Liver (tissue), 9 donors: Measurements from ENCODE around the gene CELSR1. TPM values are rescaled to one million over a fixed set of nuclear protein-coding genes. Genes with fewer than 3 reads are reported as not detected.

Source experiments
- DNase-seq: peaks from one replicate; pipeline ENCODE4 v3.0.0-alpha.2; 2017; ENCODE audit warnings: low spot score
- H3K27ac ChIP-seq, 2 donors: one replicate each; pipeline ENCODE4 v1.7.0; 2013; ENCODE audit warnings: inconsistent platforms in 2 of 2, low read length in 2 of 2, control low read depth in 1 of 2, low read depth in 1 of 2, mild to moderate bottlenecking in 1 of 2
- H3K27me3 ChIP-seq, 4 donors: one replicate each; pipeline versions ENCODE4 v1.6.1 to v1.7.0; 2013; ENCODE audit warnings: low read length in 3 of 4, inconsistent platforms in 1 of 4, mild to moderate bottlenecking in 1 of 4, moderate library complexity in 1 of 4; ENCODE audit not compliant: control insufficient read depth in 4 of 4, insufficient read depth in 4 of 4
- H3K36me3 ChIP-seq, 4 donors: one replicate each; pipeline versions ENCODE4 v1.6.1 to v1.7.0; 2013; ENCODE audit warnings: low read length in 3 of 4, mild to moderate bottlenecking in 3 of 4, low read depth in 1 of 4, moderate library complexity in 1 of 4; ENCODE audit not compliant: control insufficient read depth in 4 of 4, insufficient read depth in 3 of 4
- H3K4me1 ChIP-seq, 4 donors: one replicate each; pipeline versions ENCODE4 v1.6.1 to v1.7.0; 2013; ENCODE audit warnings: low read length in 3 of 4, mild to moderate bottlenecking in 3 of 4, moderate library complexity in 1 of 4; ENCODE audit not compliant: control insufficient read depth in 4 of 4, insufficient read depth in 4 of 4
- H3K4me3 ChIP-seq, 3 donors: one replicate each; pipeline versions ENCODE4 v1.6.1 to v1.7.0; 2013; ENCODE audit warnings: low read length in 3 of 3, control low read depth in 1 of 3, low read depth in 1 of 3, mild to moderate bottlenecking in 1 of 3
- H3K9ac ChIP-seq, 2 donors: one replicate each; pipeline ENCODE4 v1.7.0; 2013; ENCODE audit warnings: low read length in 2 of 2, mild to moderate bottlenecking in 2 of 2, moderate library complexity in 2 of 2, control low read depth in 1 of 2, low read depth in 1 of 2
- H3K9me3 ChIP-seq, 4 donors: one replicate each; pipeline versions ENCODE4 v1.6.1 to v1.7.0; 2013; ENCODE audit warnings: low read length in 3 of 4; ENCODE audit not compliant: control insufficient read depth in 4 of 4
- EGR1 ChIP-seq, 2 donors: IDR thresholded peaks; 2 replicates each; pipeline ENCODE4 v1.6.1; 2016 to 2018; ENCODE audit warnings: antibody characterized with exemption in 2 of 2, low read depth in 2 of 2
- FOXA1 ChIP-seq: IDR thresholded peaks from 2 replicates; pipeline ENCODE4 v1.6.1; 2016; ENCODE audit warnings: antibody characterized with exemption
- FOXA2 ChIP-seq: IDR thresholded peaks from 2 replicates; pipeline ENCODE4 v1.6.1; 2016; ENCODE audit warnings: antibody characterized with exemption
- GABPA ChIP-seq, 2 donors: IDR thresholded peaks in 1 of 2; conservative IDR thresholded peaks in 1 of 2; 2 replicates each; pipeline ENCODE4 v1.6.1; 2016; ENCODE audit warnings: antibody characterized with exemption in 2 of 2, mild to moderate bottlenecking in 1 of 2, moderate library complexity in 1 of 2
- HNF4A ChIP-seq, 2 donors: conservative IDR thresholded peaks; 2 replicates each; pipeline ENCODE4 v1.6.1; 2016; ENCODE audit warnings: antibody characterized with exemption in 2 of 2, mild to moderate bottlenecking in 2 of 2
- HNF4G ChIP-seq: IDR thresholded peaks from 2 replicates; pipeline ENCODE4 v1.6.1; 2016; ENCODE audit warnings: antibody characterized with exemption
- JUND ChIP-seq, 2 donors: IDR thresholded peaks; 2 replicates each; pipeline ENCODE4 v1.6.1; 2016; ENCODE audit warnings: antibody characterized with exemption in 2 of 2
- NR2F2 ChIP-seq: IDR thresholded peaks from 2 replicates; pipeline ENCODE4 v1.6.1; 2016; ENCODE audit warnings: antibody characterized with exemption
- RAD21 ChIP-seq, 2 donors: IDR thresholded peaks; 2 replicates each; pipeline ENCODE4 v1.6.1; 2016; ENCODE audit warnings: antibody characterized with exemption in 2 of 2, mild to moderate bottlenecking in 2 of 2
- RXRA ChIP-seq, 2 donors: IDR thresholded peaks; 2 replicates each; pipeline ENCODE4 v1.6.1; 2017 to 2018; ENCODE audit warnings: antibody characterized with exemption in 2 of 2, mild to moderate bottlenecking in 1 of 2
- SP1 ChIP-seq: IDR thresholded peaks from 2 replicates; pipeline ENCODE4 v1.6.1; 2018; ENCODE audit warnings: antibody characterized with exemption, mild to moderate bottlenecking
- TAF1 ChIP-seq: conservative IDR thresholded peaks from 2 replicates; pipeline ENCODE4 v1.6.1; 2016; ENCODE audit warnings: antibody characterized with exemption, mild to moderate bottlenecking
- YY1 ChIP-seq: IDR thresholded peaks from 2 replicates; pipeline ENCODE4 v1.6.1; 2016; ENCODE audit warnings: antibody characterized with exemption, mild to moderate bottlenecking
- WGBS: extraction: QIAGEN DNeasy Blood & Tissue Kit; methylation state at CpG from one replicate; pipeline ENCODE4 v1.1.7; 2013; 5-methylcytosine and 5-hydroxymethylcytosine counted together
- polyA plus RNA-seq, 2 donors: library from polyadenylated mRNA; stranded (reverse) in 1 of 2; unstranded in 1 of 2; fragments of 200-250 nt in 1 of 2; fragments of >200 nt in 1 of 2; fragmentation: Nextera tagmentation in 1 of 2; extraction: Ambion mirVana in 1 of 2; gene quantifications; one replicate each; pipeline versions ENCODE4 v1.2.1 to v1.2.3, GENCODE V29; 2013 to 2015
- total RNA-seq, 2 donors: library from RNA; depleted of rRNA; stranded (reverse); fragments of >200 nt; gene quantifications; one replicate each; pipeline ENCODE4 v1.2.3, GENCODE V29; 2014
- TF ChIP-seq, protein P1 (sequence below): IDR thresholded peaks from 2 replicates; pipeline ENCODE4 v1.6.1; 2016; ENCODE audit warnings: antibody characterized with exemption
- TF ChIP-seq, protein P2 (sequence below): fragments of 150-350 bp; IDR thresholded peaks from 2 replicates; pipeline ENCODE4 v1.5.1; 2017; ENCODE audit warnings: improper control_type of control experiment, low read depth, low read length; ENCODE audit not compliant: missing input control
- TF ChIP-seq, protein P3 (sequence below): IDR thresholded peaks from 2 replicates; pipeline ENCODE4 v1.6.1; 2016; ENCODE audit warnings: antibody characterized with exemption
- TF ChIP-seq, protein P4 (sequence below): IDR thresholded peaks from 2 replicates; pipeline ENCODE4 v1.6.1; 2016; ENCODE audit warnings: antibody characterized with exemption
- TF ChIP-seq, protein P5 (sequence below): IDR thresholded peaks from 2 replicates; pipeline ENCODE4 v1.6.1; 2016; ENCODE audit warnings: antibody characterized with exemption, mild to moderate bottlenecking
- donor health status: healthy.
- donor health status: healthy.
- donor health status: healthy.
- donor health status: healthy.
- donor health status: healthy.

CELSR1 gene
- total and polyA plus RNA-seq, 4 donors = 0.37 to 1.6 (median 1.3) TPM

DNA sequence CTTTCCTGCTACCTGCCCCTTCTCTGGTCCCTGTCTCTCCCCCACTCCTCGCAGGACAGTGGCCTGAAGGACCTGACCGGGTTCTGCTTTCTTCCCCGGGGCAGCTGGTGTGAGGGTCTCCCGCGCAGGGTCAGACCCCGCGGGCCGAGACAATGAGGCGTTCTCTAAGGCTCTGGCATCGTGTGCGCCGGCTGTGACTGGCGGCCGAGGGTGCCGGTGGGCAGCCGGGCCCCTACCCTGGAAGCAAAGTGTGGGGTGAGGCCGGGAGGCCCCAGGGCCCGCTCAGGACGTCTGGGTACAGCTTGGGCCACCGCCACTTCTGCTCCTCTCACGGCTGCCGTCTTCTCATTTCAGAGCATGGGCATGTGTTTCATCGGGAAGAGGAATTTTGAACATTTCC is 185.7 kb downstream of the CELSR1 start:
- no peak overlapping the region for H3K9ac ChIP-seq
- 96% methylated on average over 23 of the region's 23 CpGs for WGBS
- H3K9me3 ChIP-seq = no peaks in the 10 kb centered on the region
- no peak overlapping the region for H3K4me3 ChIP-seq
- no peaks in the 10 kb centered on the region for H3K27me3 ChIP-seq
- no peak for TF ChIP-seq SP1
- TF ChIP-seq FOXA2 = no peak
- no peak for TF ChIP-seq HNF4A (conservative IDR thresholded peaks at IDR 0.05)
- no peak for TF ChIP-seq RAD21 (IDR thresholded peaks at IDR 0.05)
- TF ChIP-seq FOXA1 = no peak
- TF ChIP-seq, protein P1, sequence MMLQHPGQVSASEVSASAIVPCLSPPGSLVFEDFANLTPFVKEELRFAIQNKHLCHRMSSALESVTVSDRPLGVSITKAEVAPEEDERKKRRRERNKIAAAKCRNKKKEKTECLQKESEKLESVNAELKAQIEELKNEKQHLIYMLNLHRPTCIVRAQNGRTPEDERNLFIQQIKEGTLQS = no peak
- TF ChIP-seq, protein P2, sequence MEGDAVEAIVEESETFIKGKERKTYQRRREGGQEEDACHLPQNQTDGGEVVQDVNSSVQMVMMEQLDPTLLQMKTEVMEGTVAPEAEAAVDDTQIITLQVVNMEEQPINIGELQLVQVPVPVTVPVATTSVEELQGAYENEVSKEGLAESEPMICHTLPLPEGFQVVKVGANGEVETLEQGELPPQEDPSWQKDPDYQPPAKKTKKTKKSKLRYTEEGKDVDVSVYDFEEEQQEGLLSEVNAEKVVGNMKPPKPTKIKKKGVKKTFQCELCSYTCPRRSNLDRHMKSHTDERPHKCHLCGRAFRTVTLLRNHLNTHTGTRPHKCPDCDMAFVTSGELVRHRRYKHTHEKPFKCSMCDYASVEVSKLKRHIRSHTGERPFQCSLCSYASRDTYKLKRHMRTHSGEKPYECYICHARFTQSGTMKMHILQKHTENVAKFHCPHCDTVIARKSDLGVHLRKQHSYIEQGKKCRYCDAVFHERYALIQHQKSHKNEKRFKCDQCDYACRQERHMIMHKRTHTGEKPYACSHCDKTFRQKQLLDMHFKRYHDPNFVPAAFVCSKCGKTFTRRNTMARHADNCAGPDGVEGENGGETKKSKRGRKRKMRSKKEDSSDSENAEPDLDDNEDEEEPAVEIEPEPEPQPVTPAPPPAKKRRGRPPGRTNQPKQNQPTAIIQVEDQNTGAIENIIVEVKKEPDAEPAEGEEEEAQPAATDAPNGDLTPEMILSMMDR = no peak
- TF ChIP-seq EGR1 (IDR thresholded peaks at IDR 0.05; ENCODE audit: low read depth in 2 of 2) = no peak
- TF ChIP-seq, protein P3, sequence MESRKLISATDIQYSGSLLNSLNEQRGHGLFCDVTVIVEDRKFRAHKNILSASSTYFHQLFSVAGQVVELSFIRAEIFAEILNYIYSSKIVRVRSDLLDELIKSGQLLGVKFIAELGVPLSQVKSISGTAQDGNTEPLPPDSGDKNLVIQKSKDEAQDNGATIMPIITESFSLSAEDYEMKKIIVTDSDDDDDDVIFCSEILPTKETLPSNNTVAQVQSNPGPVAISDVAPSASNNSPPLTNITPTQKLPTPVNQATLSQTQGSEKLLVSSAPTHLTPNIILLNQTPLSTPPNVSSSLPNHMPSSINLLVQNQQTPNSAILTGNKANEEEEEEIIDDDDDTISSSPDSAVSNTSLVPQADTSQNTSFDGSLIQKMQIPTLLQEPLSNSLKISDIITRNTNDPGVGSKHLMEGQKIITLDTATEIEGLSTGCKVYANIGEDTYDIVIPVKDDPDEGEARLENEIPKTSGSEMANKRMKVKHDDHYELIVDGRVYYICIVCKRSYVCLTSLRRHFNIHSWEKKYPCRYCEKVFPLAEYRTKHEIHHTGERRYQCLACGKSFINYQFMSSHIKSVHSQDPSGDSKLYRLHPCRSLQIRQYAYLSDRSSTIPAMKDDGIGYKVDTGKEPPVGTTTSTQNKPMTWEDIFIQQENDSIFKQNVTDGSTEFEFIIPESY = no peak
- no peak for TF ChIP-seq RXRA (IDR thresholded peaks at IDR 0.05)
- TF ChIP-seq HNF4G = no peak
- no peak for TF ChIP-seq GABPA (IDR thresholded peaks at IDR 0.05 in 1 of 2, conservative IDR thresholded peaks at IDR 0.05 in 1 of 2)
- no peak for TF ChIP-seq JUND (IDR thresholded peaks at IDR 0.05)
- no peak for TF ChIP-seq TAF1
- TF ChIP-seq NR2F2 = no peak
- TF ChIP-seq YY1 = no peak
- TF ChIP-seq, protein P4, sequence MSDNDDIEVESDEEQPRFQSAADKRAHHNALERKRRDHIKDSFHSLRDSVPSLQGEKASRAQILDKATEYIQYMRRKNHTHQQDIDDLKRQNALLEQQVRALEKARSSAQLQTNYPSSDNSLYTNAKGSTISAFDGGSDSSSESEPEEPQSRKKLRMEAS = no peak
- TF ChIP-seq, protein P5, sequence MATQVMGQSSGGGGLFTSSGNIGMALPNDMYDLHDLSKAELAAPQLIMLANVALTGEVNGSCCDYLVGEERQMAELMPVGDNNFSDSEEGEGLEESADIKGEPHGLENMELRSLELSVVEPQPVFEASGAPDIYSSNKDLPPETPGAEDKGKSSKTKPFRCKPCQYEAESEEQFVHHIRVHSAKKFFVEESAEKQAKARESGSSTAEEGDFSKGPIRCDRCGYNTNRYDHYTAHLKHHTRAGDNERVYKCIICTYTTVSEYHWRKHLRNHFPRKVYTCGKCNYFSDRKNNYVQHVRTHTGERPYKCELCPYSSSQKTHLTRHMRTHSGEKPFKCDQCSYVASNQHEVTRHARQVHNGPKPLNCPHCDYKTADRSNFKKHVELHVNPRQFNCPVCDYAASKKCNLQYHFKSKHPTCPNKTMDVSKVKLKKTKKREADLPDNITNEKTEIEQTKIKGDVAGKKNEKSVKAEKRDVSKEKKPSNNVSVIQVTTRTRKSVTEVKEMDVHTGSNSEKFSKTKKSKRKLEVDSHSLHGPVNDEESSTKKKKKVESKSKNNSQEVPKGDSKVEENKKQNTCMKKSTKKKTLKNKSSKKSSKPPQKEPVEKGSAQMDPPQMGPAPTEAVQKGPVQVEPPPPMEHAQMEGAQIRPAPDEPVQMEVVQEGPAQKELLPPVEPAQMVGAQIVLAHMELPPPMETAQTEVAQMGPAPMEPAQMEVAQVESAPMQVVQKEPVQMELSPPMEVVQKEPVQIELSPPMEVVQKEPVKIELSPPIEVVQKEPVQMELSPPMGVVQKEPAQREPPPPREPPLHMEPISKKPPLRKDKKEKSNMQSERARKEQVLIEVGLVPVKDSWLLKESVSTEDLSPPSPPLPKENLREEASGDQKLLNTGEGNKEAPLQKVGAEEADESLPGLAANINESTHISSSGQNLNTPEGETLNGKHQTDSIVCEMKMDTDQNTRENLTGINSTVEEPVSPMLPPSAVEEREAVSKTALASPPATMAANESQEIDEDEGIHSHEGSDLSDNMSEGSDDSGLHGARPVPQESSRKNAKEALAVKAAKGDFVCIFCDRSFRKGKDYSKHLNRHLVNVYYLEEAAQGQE = no peak
- H3K27ac ChIP-seq = no peak overlapping the region
- DNase-seq = no peak
- peaks cover 21 to 72% (median 37%) of the 10 kb centered on the region in 4 donors for H3K36me3 ChIP-seq
- H3K4me1 ChIP-seq = no peaks in the 10 kb centered on the region
